ENCODE results near the gene C12orf60.

The C12orf60 gene

GRCh38 chr12:14842315-14842714 is 38.8 kb downstream of the C12orf60 start:
- no peak overlapping the region for H3K9ac ChIP-seq
- no peaks in the 10 kb centered on the region for H3K36me3 ChIP-seq (ENCODE audit: insufficient read depth)
- no peaks in the 10 kb centered on the region for H3K27me3 ChIP-seq (ENCODE audit: insufficient read depth, low read depth)
- no peak overlapping the region for H2AFZ ChIP-seq (ENCODE audit: low read depth)
- H3K27ac ChIP-seq = no peak overlapping the region
- H4K20me1 ChIP-seq (ENCODE audit: insufficient read depth) = no peaks in the 10 kb centered on the region
- no peak overlapping the region for H3K4me3 ChIP-seq (IDR thresholded peaks at IDR 0.05; ENCODE audit: insufficient read depth, low read depth, low read length)
- H3K79me2 ChIP-seq (ENCODE audit: insufficient read depth, low read depth) = no peaks in the 10 kb centered on the region
- no peak overlapping the region for H3K4me2 ChIP-seq
- no peak for TF ChIP-seq CTCF (conservative IDR thresholded peaks at IDR 0.05; ENCODE audit: low read depth, low read length)
- no peaks in the 10 kb centered on the region for H3K4me1 ChIP-seq (ENCODE audit: low read depth, poor library complexity, severe bottlenecking)

GRCh38 chr12:14843425-14843887 is 40.0 kb downstream of the C12orf60 start, which contains the start of gene ART4:
ART4 (minus strand) TSS chr12:14843526; CDS start chr12:14843113, 413 bp downstream.
- H3K4me3 ChIP-seq (IDR thresholded peaks at IDR 0.05; ENCODE audit: insufficient read depth, low read depth, low read length) = no peak within 1 kb of the TSS
- H3K4me2 ChIP-seq = no peak within 1 kb of the TSS
- no peak for TF ChIP-seq CTCF (conservative IDR thresholded peaks at IDR 0.05; ENCODE audit: low read depth, low read length)
- no peaks in the 10 kb centered on the region for H3K79me2 ChIP-seq (ENCODE audit: insufficient read depth, low read depth)
- no peaks in the 10 kb centered on the region for H3K36me3 ChIP-seq (ENCODE audit: insufficient read depth)
- H3K27me3 ChIP-seq (ENCODE audit: insufficient read depth, low read depth) = no peaks in the 10 kb centered on the region
- H3K4me1 ChIP-seq (ENCODE audit: low read depth, poor library complexity, severe bottlenecking) = no peaks in the 10 kb centered on the region
- no peak within 1 kb of the TSS for H3K9ac ChIP-seq
- H3K27ac ChIP-seq = no peak within 1 kb of the TSS
- H2AFZ ChIP-seq (ENCODE audit: low read depth) = no peak within 1 kb of the TSS
- H4K20me1 ChIP-seq (ENCODE audit: insufficient read depth) = no peaks in the 10 kb centered on the region

- Histone ChIP-seq H3K79me2 (ENCODE audit: insufficient read depth, low read depth) (no peaks in the 10 kb centered on the region), H4K20me1 (ENCODE audit: insufficient read depth) (no peaks in the 10 kb centered on the region), H3K4me1 (ENCODE audit: low read depth, poor library complexity, severe bottlenecking) (no peaks in the 10 kb centered on the region), H3K9ac (no peak overlapping the region), H3K4me2 (no peak overlapping the region), H3K27ac (no peak overlapping the region), H3K4me3 (IDR thresholded peaks at IDR 0.05; ENCODE audit: insufficient read depth, low read depth, low read length) (no peak overlapping the region), H2AFZ (ENCODE audit: low read depth) (no peak overlapping the region), H3K36me3 (ENCODE audit: insufficient read depth) (no peaks in the 10 kb centered on the region), H3K27me3 (ENCODE audit: insufficient read depth, low read depth) (no peaks in the 10 kb centered on the region)
- TF ChIP-seq CTCF (conservative IDR thresholded peaks at IDR 0.05; ENCODE audit: low read depth, low read length) = no peak
These were observed 40.9 kb downstream of the C12orf60 start for GRCh38 chr12:14844401-14844800.

- Histone ChIP-seq H2AFZ (ENCODE audit: low read depth) (no peak overlapping the region), H3K9ac (no peak overlapping the region), H3K36me3 (ENCODE audit: insufficient read depth) (no peaks in the 10 kb centered on the region), H3K27me3 (ENCODE audit: insufficient read depth, low read depth) (no peaks in the 10 kb centered on the region), H3K4me2 (no peak overlapping the region), H3K27ac (no peak overlapping the region), H4K20me1 (ENCODE audit: insufficient read depth) (no peaks in the 10 kb centered on the region), H3K4me1 (ENCODE audit: low read depth, poor library complexity, severe bottlenecking) (no peaks in the 10 kb centered on the region), H3K79me2 (ENCODE audit: insufficient read depth, low read depth) (no peaks in the 10 kb centered on the region), H3K4me3 (IDR thresholded peaks at IDR 0.05; ENCODE audit: insufficient read depth, low read depth, low read length) (no peak overlapping the region)
- TF ChIP-seq CTCF (conservative IDR thresholded peaks at IDR 0.05; ENCODE audit: low read depth, low read length) = peak; percentile 89
These were observed 41.9 kb downstream of the C12orf60 start for GRCh38 chr12:14845350-14845750.
